WTC11 (cell line): ENCODE data around the gene IRS1. TPM values are rescaled to one million over a fixed set of nuclear protein-coding genes. Genes with fewer than 3 reads are reported as not detected.

Source experiments
- ATAC-seq: fragments of 200-7000 bp; cut with Tn5 transposase; 2 replicates; pipeline ENCODE4 v1.10.0; 2021; ENCODE audit warnings: mild to moderate bottlenecking, moderate library complexity
- CTCF ChIA-PET: fragments of 300-600 bp; sonication (Branson Sonifier 250); formaldehyde crosslinking; loops from one replicate; lab custom pipeline; 2021; ENCODE audit warnings: antibody characterized with exemption; lab: Charles Lee
- POLR2A ChIA-PET: fragments of 350-600 bp; sonication (Branson Sonifier 250); formaldehyde crosslinking; loops from one replicate; lab custom pipeline; 2021; ENCODE audit warnings: antibody characterized with exemption; lab: Charles Lee
- DNase-seq: peaks from one replicate; pipeline ENCODE4 v3.0.0; 2021; ENCODE audit warnings: low spot score
- H3K27ac Mint-ChIP-seq: 2 replicates; pipeline ENCODE4 v1.8.0; 2021; ENCODE audit warnings: mixed read lengths
- H3K27me3 Mint-ChIP-seq: 2 replicates; pipeline ENCODE4 v1.8.0; 2021; ENCODE audit warnings: low read depth, mild to moderate bottlenecking, moderate library complexity, mixed read lengths
- H3K36me3 Mint-ChIP-seq: 2 replicates; pipeline ENCODE4 v1.8.0; 2021; ENCODE audit warnings: mixed read lengths
- H3K4me1 Mint-ChIP-seq: 2 replicates; pipeline ENCODE4 v1.8.0; 2022; ENCODE audit warnings: mixed read lengths
- H3K4me3 Mint-ChIP-seq: 2 replicates; pipeline ENCODE4 v1.8.0; 2021; ENCODE audit warnings: mild to moderate bottlenecking, moderate library complexity, mixed read lengths
- H3K9me3 Mint-ChIP-seq: 2 replicates; pipeline ENCODE4 v1.8.0; 2021; ENCODE audit warnings: mixed read lengths
- ESRRA ChIP-seq: sonication (generic); formaldehyde crosslinking; IDR thresholded peaks from 2 replicates; pipeline ENCODE4 v1.8.1; 2022; ENCODE audit warnings: mild to moderate bottlenecking, missing genetic modification reagents, borderline replicate concordance
- ETV6 ChIP-seq: sonication (generic); formaldehyde crosslinking; IDR thresholded peaks from 2 replicates; pipeline ENCODE4 v1.8.1; 2022; ENCODE audit warnings: mild to moderate bottlenecking, missing genetic modification reagents
- GABPB1 ChIP-seq: sonication (generic); formaldehyde crosslinking; IDR thresholded peaks from 2 replicates; pipeline ENCODE4 v1.8.1; 2023; ENCODE audit warnings: mild to moderate bottlenecking, missing genetic modification reagents
- HMGA2 ChIP-seq: fragments of 250-450 bp; sonication (Bioruptor Pico); IDR thresholded peaks from 2 replicates; pipeline ENCODE4 v1.4.0; 2021; ENCODE audit warnings: mild to moderate bottlenecking, moderate library complexity
- MYBL2 ChIP-seq: sonication (generic); formaldehyde crosslinking; IDR thresholded peaks from 2 replicates; pipeline ENCODE4 v1.8.1; 2023; ENCODE audit warnings: mild to moderate bottlenecking, moderate library complexity, missing genetic modification reagents
- RELA ChIP-seq: sonication (generic); formaldehyde crosslinking; IDR thresholded peaks from 2 replicates; pipeline ENCODE4 v1.8.1; 2022; ENCODE audit warnings: missing genetic modification reagents, mild to moderate bottlenecking, borderline replicate concordance
- RORB ChIP-seq: fragments of 250-450 bp; sonication (Bioruptor Pico); IDR thresholded peaks from 2 replicates; pipeline ENCODE4 v1.9.0; 2021; ENCODE audit warnings: mild to moderate bottlenecking
- TEAD1 ChIP-seq: sonication (generic); formaldehyde crosslinking; IDR thresholded peaks from 2 replicates; pipeline ENCODE4 v1.8.0; 2022; ENCODE audit warnings: mild to moderate bottlenecking, missing genetic modification reagents
- TP53 ChIP-seq: sonication (generic); formaldehyde crosslinking; IDR thresholded peaks from 2 replicates; pipeline ENCODE4 v1.8.1; 2023; ENCODE audit warnings: mild to moderate bottlenecking, missing genetic modification reagents
- ZNF232 ChIP-seq: sonication (generic); formaldehyde crosslinking; IDR thresholded peaks from 2 replicates; pipeline ENCODE4 v1.8.0; 2022; ENCODE audit warnings: mild to moderate bottlenecking, missing genetic modification reagents
- ZNF317 ChIP-seq: sonication (generic); formaldehyde crosslinking; IDR thresholded peaks from 2 replicates; pipeline ENCODE4 v1.8.1; 2023; ENCODE audit warnings: low read depth, mild to moderate bottlenecking, moderate library complexity, missing genetic modification reagents, borderline replicate concordance
- ZNF396 ChIP-seq: fragments of 250-450 bp; sonication (Bioruptor Pico); IDR thresholded peaks from 2 replicates; pipeline ENCODE4 v1.8.0; 2021; ENCODE audit warnings: mild to moderate bottlenecking, moderate library complexity, borderline replicate concordance
- ZNF416 ChIP-seq: fragments of 250-450 bp; sonication (Bioruptor Pico); IDR thresholded peaks from 2 replicates; pipeline ENCODE4 v1.9.0; 2021; ENCODE audit warnings: mild to moderate bottlenecking, inconsistent platforms
- ZNF671 ChIP-seq: fragments of 250-450 bp; sonication (Bioruptor Pico); IDR thresholded peaks from 2 replicates; pipeline ENCODE4 v1.8.0; 2021; ENCODE audit warnings: mild to moderate bottlenecking
- total RNA-seq: library from RNA; stranded (reverse); gene quantifications from 3 replicates; pipeline ENCODE4 v1.2.3, GENCODE V29; 2021
- TF ChIP-seq, protein P1 (sequence below): fragments of 200-600 bp; IDR thresholded peaks from 2 replicates; pipeline ENCODE4 v1.8.0; 2022; ENCODE audit warnings: antibody characterized with exemption
- TF ChIP-seq, protein P2 (sequence below): sonication (generic); formaldehyde crosslinking; IDR thresholded peaks from 2 replicates; pipeline ENCODE4 v1.8.1; 2023; ENCODE audit warnings: mild to moderate bottlenecking, missing genetic modification reagents
- TF ChIP-seq, protein P3 (sequence below): sonication (generic); formaldehyde crosslinking; IDR thresholded peaks from 2 replicates; pipeline ENCODE4 v1.8.1; 2023; ENCODE audit warnings: mild to moderate bottlenecking, missing genetic modification reagents, moderate library complexity
- TF ChIP-seq, protein P4 (sequence below): sonication (generic); formaldehyde crosslinking; IDR thresholded peaks from 2 replicates; pipeline ENCODE4 v1.8.1; 2022; ENCODE audit warnings: mild to moderate bottlenecking, missing genetic modification reagents, moderate library complexity, borderline replicate concordance
- TF ChIP-seq, protein P5 (sequence below): sonication (generic); formaldehyde crosslinking; IDR thresholded peaks from 2 replicates; pipeline ENCODE4 v1.8.1; 2022; ENCODE audit warnings: missing genetic modification reagents, borderline replicate concordance
- TF ChIP-seq, protein P6 (sequence below): sonication (generic); formaldehyde crosslinking; conservative IDR thresholded peaks from 2 replicates; pipeline ENCODE4 v1.8.1; 2022; ENCODE audit warnings: mild to moderate bottlenecking, missing genetic modification reagents
- TF ChIP-seq, protein P7 (sequence below): sonication (generic); formaldehyde crosslinking; IDR thresholded peaks from 2 replicates; pipeline ENCODE4 v1.8.1; 2022; ENCODE audit warnings: mild to moderate bottlenecking, moderate library complexity, missing genetic modification reagents

The IRS1 gene
- total RNA-seq, 1 experiment from 2014 or later, result 22.9 TPM

DNA sequence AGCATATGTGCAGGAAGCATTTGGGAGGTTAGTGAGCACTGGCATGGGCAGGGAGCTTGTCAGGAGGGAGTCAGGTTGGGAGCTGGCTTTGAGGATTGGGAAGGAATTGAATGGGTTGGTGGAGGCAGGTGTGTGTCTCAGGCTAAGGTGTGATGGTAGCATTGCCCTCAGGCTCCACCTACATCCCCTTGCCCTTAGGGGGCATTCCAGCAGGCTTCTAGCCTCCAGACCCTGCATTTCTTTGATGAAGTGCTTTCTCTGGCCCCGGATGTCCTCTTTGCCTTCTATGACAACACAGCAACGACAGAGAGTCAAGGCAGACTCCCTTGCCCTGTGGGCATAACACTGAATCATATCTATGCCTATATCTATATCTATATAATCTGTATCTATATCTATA is 49.7 kb upstream of the IRS1 start (continued):
- TF ChIP-seq, protein P1, sequence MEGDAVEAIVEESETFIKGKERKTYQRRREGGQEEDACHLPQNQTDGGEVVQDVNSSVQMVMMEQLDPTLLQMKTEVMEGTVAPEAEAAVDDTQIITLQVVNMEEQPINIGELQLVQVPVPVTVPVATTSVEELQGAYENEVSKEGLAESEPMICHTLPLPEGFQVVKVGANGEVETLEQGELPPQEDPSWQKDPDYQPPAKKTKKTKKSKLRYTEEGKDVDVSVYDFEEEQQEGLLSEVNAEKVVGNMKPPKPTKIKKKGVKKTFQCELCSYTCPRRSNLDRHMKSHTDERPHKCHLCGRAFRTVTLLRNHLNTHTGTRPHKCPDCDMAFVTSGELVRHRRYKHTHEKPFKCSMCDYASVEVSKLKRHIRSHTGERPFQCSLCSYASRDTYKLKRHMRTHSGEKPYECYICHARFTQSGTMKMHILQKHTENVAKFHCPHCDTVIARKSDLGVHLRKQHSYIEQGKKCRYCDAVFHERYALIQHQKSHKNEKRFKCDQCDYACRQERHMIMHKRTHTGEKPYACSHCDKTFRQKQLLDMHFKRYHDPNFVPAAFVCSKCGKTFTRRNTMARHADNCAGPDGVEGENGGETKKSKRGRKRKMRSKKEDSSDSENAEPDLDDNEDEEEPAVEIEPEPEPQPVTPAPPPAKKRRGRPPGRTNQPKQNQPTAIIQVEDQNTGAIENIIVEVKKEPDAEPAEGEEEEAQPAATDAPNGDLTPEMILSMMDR, result no peak
- no peak for TF ChIP-seq ETV6 (CRISPR knock-in tag)
- no peak for TF ChIP-seq MYBL2 (CRISPR knock-in tag)
- no peak for TF ChIP-seq HMGA2

DNA sequence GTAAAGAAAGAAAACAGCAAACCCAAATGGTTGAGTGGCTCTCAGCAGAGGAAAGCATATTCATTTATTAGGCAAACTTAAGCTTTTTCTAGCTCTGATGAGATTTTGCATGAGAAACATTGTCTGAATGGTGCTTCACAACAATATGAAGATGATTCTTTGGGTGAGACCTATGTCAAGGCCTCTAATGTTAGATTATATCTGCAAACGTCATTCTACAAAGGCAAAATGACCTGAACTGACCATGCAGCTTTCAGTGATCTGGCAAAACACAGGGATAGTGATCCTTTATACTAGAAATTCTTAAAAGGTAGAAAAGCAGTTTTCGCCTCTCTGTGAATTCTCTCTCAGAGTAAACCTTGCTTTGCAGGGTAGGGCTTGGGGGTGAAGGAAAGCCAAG is 47.9 kb upstream of the IRS1 start:
- ChIA-PET CTCF (no interaction called here), POLR2A (no interaction called here)
- no peak for TF ChIP-seq ZNF671 (CRISPR knock-in tag)
- TF ChIP-seq, protein P2, sequence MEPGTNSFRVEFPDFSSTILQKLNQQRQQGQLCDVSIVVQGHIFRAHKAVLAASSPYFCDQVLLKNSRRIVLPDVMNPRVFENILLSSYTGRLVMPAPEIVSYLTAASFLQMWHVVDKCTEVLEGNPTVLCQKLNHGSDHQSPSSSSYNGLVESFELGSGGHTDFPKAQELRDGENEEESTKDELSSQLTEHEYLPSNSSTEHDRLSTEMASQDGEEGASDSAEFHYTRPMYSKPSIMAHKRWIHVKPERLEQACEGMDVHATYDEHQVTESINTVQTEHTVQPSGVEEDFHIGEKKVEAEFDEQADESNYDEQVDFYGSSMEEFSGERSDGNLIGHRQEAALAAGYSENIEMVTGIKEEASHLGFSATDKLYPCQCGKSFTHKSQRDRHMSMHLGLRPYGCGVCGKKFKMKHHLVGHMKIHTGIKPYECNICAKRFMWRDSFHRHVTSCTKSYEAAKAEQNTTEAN (CRISPR knock-in tag), result no peak
- TF ChIP-seq RORB (CRISPR knock-in tag), result no peak
- no peak for TF ChIP-seq ESRRA (CRISPR knock-in tag)
- TF ChIP-seq TP53 (CRISPR knock-in tag), result no peak
- TF ChIP-seq, protein P3, sequence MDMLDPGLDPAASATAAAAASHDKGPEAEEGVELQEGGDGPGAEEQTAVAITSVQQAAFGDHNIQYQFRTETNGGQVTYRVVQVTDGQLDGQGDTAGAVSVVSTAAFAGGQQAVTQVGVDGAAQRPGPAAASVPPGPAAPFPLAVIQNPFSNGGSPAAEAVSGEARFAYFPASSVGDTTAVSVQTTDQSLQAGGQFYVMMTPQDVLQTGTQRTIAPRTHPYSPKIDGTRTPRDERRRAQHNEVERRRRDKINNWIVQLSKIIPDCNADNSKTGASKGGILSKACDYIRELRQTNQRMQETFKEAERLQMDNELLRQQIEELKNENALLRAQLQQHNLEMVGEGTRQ (CRISPR knock-in tag), result no peak
- no peak for TF ChIP-seq ZNF317 (CRISPR knock-in tag)
- TF ChIP-seq, protein P4, sequence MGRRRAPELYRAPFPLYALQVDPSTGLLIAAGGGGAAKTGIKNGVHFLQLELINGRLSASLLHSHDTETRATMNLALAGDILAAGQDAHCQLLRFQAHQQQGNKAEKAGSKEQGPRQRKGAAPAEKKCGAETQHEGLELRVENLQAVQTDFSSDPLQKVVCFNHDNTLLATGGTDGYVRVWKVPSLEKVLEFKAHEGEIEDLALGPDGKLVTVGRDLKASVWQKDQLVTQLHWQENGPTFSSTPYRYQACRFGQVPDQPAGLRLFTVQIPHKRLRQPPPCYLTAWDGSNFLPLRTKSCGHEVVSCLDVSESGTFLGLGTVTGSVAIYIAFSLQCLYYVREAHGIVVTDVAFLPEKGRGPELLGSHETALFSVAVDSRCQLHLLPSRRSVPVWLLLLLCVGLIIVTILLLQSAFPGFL, result no peak
- TF ChIP-seq ZNF396 (CRISPR knock-in tag), result no peak
- no peak for TF ChIP-seq ZNF416 (CRISPR knock-in tag)
- TF ChIP-seq RELA (CRISPR knock-in tag), result no peak
- TF ChIP-seq, protein P5, sequence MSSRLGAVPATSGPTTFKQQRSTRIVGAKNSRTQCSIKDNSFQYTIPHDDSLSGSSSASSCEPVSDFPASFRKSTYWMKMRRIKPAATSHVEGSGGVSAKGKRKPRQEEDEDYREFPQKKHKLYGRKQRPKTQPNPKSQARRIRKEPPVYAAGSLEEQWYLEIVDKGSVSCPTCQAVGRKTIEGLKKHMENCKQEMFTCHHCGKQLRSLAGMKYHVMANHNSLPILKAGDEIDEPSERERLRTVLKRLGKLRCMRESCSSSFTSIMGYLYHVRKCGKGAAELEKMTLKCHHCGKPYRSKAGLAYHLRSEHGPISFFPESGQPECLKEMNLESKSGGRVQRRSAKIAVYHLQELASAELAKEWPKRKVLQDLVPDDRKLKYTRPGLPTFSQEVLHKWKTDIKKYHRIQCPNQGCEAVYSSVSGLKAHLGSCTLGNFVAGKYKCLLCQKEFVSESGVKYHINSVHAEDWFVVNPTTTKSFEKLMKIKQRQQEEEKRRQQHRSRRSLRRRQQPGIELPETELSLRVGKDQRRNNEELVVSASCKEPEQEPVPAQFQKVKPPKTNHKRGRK (CRISPR knock-in tag), result no peak
- no peak for TF ChIP-seq GABPB1 (CRISPR knock-in tag)
- TF ChIP-seq, protein P6, sequence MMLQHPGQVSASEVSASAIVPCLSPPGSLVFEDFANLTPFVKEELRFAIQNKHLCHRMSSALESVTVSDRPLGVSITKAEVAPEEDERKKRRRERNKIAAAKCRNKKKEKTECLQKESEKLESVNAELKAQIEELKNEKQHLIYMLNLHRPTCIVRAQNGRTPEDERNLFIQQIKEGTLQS (CRISPR knock-in tag), result no peak
- TF ChIP-seq, protein P7, sequence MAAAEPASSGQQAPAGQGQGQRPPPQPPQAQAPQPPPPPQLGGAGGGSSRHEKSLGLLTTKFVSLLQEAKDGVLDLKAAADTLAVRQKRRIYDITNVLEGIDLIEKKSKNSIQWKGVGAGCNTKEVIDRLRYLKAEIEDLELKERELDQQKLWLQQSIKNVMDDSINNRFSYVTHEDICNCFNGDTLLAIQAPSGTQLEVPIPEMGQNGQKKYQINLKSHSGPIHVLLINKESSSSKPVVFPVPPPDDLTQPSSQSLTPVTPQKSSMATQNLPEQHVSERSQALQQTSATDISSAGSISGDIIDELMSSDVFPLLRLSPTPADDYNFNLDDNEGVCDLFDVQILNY (CRISPR knock-in tag), result no peak
- TF ChIP-seq ZNF232 (CRISPR knock-in tag), result no peak
- TF ChIP-seq TEAD1 (CRISPR knock-in tag), result no peak
- no peak overlapping the region for H3K27ac Mint-ChIP-seq
- H3K4me3 Mint-ChIP-seq, result no peak overlapping the region
- peaks cover 4% of the 10 kb centered on the region for H3K4me1 Mint-ChIP-seq
- peaks cover 5% of the 10 kb centered on the region; the same call in 1 of the 2 replicates for H3K36me3 Mint-ChIP-seq
- DNase-seq, result no peak
- ATAC-seq, result no peak
- H3K27me3 Mint-ChIP-seq, result no peaks in the 10 kb centered on the region; the same call in 1 of the 2 replicates
- peaks cover 5% of the 10 kb centered on the region for H3K9me3 Mint-ChIP-seq
